HG03342 (cell line): ENCODE data around the gene P2RX5.
"Not testable (repeated sequence)": the region's sequence is repeated elsewhere in the genome, so short reads cannot be mapped to it uniquely, and the experiment has no call there.

ENCODE experiments used
- ATAC-seq: cut with Tn5 transposase; IDR thresholded peaks from one replicate; pipeline ENCODE4 v1.9.1; 2021; ENCODE audit warnings: mild to moderate bottlenecking, moderate library complexity; ENCODE audit not compliant: unreplicated experiment

The P2RX5 gene

GRCh38 chr17:3712811-3713463, 17.0 kb upstream of the P2RX5 start:
- ATAC-seq: no peak

GRCh38 chr17:3710951-3711383, 15.0 kb upstream of the P2RX5 start:
- peak; percentile 89 for ATAC-seq

GRCh38 chr17:3708366-3708765, 12.4 kb upstream of the P2RX5 start:
- no peak for ATAC-seq

GRCh38 chr17:3705718-3705984, 9.7 kb upstream of the P2RX5 start:
- not testable (repeated sequence) for ATAC-seq

- ATAC-seq: no peak
These were observed 9.2 kb upstream of the P2RX5 start for GRCh38 chr17:3704931-3705717.

GRCh38 chr17:3702041-3702539, 6.1 kb upstream of the P2RX5 start:
- not testable (repeated sequence) for ATAC-seq

GRCh38 chr17:3699951-3700350, 4.0 kb upstream of the P2RX5 start:
- no peak for ATAC-seq

- no peak for ATAC-seq
These were observed 2.2 kb upstream of the P2RX5 start for GRCh38 chr17:3698139-3698538.

GRCh38 chr17:3697103-3697476, 1.1 kb upstream of the P2RX5 start:
- no peak for ATAC-seq

GRCh38 chr17:3695129-3695722, 729 bp downstream of the P2RX5 start:
- no peak for ATAC-seq

- ATAC-seq: peak; percentile 39
These were observed 2.1 kb downstream of the P2RX5 start for GRCh38 chr17:3693829-3694231.

GRCh38 chr17:3693141-3693540, 2.8 kb downstream of the P2RX5 start:
- no peak for ATAC-seq

- ATAC-seq: no peak
These were observed 3.6 kb downstream of the P2RX5 start for GRCh38 chr17:3692346-3692745.

GRCh38 chr17:3691617-3692067, 4.3 kb downstream of the P2RX5 start:
- no peak for ATAC-seq

GRCh38 chr17:3690094-3690715, 5.8 kb downstream of the P2RX5 start:
- no peak for ATAC-seq

GRCh38 chr17:3689262-3690093, 6.5 kb downstream of the P2RX5 start:
- ATAC-seq: no peak

- no peak for ATAC-seq
These were observed 7.1 kb downstream of the P2RX5 start for GRCh38 chr17:3688852-3689261.

GRCh38 chr17:3688027-3688553, 7.9 kb downstream of the P2RX5 start:
- ATAC-seq: no peak

- ATAC-seq: no peak
These were observed 10.8 kb downstream of the P2RX5 start for GRCh38 chr17:3685174-3685573.

- ATAC-seq: no peak
These were observed 12.9 kb downstream of the P2RX5 start for GRCh38 chr17:3683054-3683511.
